ENCODE data around the gene BAZ1A.

- TF ChIP-seq CTCF (IDR thresholded peaks at IDR 0.05) (no peak), CEBPB (IDR thresholded peaks at IDR 0.05) (no peak), BHLHE40 (IDR thresholded peaks at IDR 0.05; ENCODE audit: low read depth, low read length) (no peak), POLR2A (IDR thresholded peaks at IDR 0.05; ENCODE audit: low read length) (no peak), TP53 (CRISPR knock-in tag; IDR thresholded peaks at IDR 0.05) (no peak), RFX5 (IDR thresholded peaks at IDR 0.05) (no peak), EP300 (IDR thresholded peaks at IDR 0.05) (no peak), ZNF302 (CRISPR knock-in tag; IDR thresholded peaks at IDR 0.05) (no peak), SREBF2 (IDR thresholded peaks at IDR 0.05) (no peak), HES2 (IDR thresholded peaks at IDR 0.05) (no peak), ESRRA (IDR thresholded peaks at IDR 0.05; ENCODE audit: borderline replicate concordance, low read length) (no peak), RCOR1 (IDR thresholded peaks at IDR 0.05; ENCODE audit: low read depth, low read length) (no peak)
- TF ChIP-seq, protein P1, sequence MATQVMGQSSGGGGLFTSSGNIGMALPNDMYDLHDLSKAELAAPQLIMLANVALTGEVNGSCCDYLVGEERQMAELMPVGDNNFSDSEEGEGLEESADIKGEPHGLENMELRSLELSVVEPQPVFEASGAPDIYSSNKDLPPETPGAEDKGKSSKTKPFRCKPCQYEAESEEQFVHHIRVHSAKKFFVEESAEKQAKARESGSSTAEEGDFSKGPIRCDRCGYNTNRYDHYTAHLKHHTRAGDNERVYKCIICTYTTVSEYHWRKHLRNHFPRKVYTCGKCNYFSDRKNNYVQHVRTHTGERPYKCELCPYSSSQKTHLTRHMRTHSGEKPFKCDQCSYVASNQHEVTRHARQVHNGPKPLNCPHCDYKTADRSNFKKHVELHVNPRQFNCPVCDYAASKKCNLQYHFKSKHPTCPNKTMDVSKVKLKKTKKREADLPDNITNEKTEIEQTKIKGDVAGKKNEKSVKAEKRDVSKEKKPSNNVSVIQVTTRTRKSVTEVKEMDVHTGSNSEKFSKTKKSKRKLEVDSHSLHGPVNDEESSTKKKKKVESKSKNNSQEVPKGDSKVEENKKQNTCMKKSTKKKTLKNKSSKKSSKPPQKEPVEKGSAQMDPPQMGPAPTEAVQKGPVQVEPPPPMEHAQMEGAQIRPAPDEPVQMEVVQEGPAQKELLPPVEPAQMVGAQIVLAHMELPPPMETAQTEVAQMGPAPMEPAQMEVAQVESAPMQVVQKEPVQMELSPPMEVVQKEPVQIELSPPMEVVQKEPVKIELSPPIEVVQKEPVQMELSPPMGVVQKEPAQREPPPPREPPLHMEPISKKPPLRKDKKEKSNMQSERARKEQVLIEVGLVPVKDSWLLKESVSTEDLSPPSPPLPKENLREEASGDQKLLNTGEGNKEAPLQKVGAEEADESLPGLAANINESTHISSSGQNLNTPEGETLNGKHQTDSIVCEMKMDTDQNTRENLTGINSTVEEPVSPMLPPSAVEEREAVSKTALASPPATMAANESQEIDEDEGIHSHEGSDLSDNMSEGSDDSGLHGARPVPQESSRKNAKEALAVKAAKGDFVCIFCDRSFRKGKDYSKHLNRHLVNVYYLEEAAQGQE (IDR thresholded peaks at IDR 0.05), result no peak
- TF ChIP-seq, protein P2, sequence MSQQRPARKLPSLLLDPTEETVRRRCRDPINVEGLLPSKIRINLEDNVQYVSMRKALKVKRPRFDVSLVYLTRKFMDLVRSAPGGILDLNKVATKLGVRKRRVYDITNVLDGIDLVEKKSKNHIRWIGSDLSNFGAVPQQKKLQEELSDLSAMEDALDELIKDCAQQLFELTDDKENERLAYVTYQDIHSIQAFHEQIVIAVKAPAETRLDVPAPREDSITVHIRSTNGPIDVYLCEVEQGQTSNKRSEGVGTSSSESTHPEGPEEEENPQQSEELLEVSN (IDR thresholded peaks at IDR 0.05; ENCODE audit: borderline replicate concordance, low read depth), result no peak
These were observed 39.8 kb downstream of the BAZ1A start for GRCh38 chr14:34835312-34835711.
